ENCODE results near the gene CD96. TPM values are rescaled to one million over a fixed set of nuclear protein-coding genes. Genes with fewer than 3 reads are reported as not detected.
"Not testable (repeated sequence)": the region's sequence is repeated elsewhere in the genome, so short reads cannot be mapped to it uniquely, and the experiment has no call there.

The CD96 gene
- polyA plus RNA-seq, 4 donors, result 1.3 to 3.8 (median 1.7) TPM

GRCh38 chr3:111519178-111519855, 22.7 kb upstream of the CD96 start:
- peak; percentile 42 to 70 for DNase-seq
- Histone ChIP-seq H3K4me3 (ENCODE audit: low read depth in 1 of 3, low read length in 3 of 3) (no peak overlapping the region), H3K4me1 (ENCODE audit: control insufficient read depth in 3 of 3, insufficient read depth in 2 of 3, low read depth in 1 of 3, low read length in 2 of 3) (no peaks in the 10 kb centered on the region), H3K27me3 (ENCODE audit: control insufficient read depth in 3 of 3, insufficient read depth in 3 of 3, low read length in 3 of 3) (no peaks in the 10 kb centered on the region), H3K9me3 (ENCODE audit: control insufficient read depth in 2 of 2, insufficient read depth in 1 of 2, low read depth in 1 of 2, low read length in 1 of 2) (no peaks in the 10 kb centered on the region), H3K27ac (ENCODE audit: low read depth in 1 of 3, low read length in 2 of 3) (no peak overlapping the region), H3K36me3 (ENCODE audit: control insufficient read depth in 3 of 3, insufficient read depth in 2 of 3, low read depth in 1 of 3, low read length in 3 of 3) (no peaks in the 10 kb centered on the region)
- no peak for FAIRE-seq
- WGBS, 3 donors, result 22 to 52% (median 36%) methylated on average over 6 of the region's 6 CpGs

GRCh38 chr3:111521891-111522290, 20.1 kb upstream of the CD96 start:
- H3K27me3 ChIP-seq (ENCODE audit: control insufficient read depth in 3 of 3, insufficient read depth in 3 of 3, low read length in 3 of 3), result no peaks in the 10 kb centered on the region
- no peaks in the 10 kb centered on the region for H3K4me1 ChIP-seq (ENCODE audit: control insufficient read depth in 3 of 3, insufficient read depth in 2 of 3, low read depth in 1 of 3, low read length in 2 of 3)
- no peak overlapping the region for H3K4me3 ChIP-seq (ENCODE audit: low read depth in 1 of 3, low read length in 3 of 3)
- no peaks in the 10 kb centered on the region for H3K9me3 ChIP-seq (ENCODE audit: control insufficient read depth in 2 of 2, insufficient read depth in 1 of 2, low read depth in 1 of 2, low read length in 1 of 2)
- H3K27ac ChIP-seq (ENCODE audit: low read depth in 1 of 3, low read length in 2 of 3), result no peak overlapping the region
- WGBS, 3 donors, result 59 to 84% (median 73%) methylated on average over 3 of the region's 3 CpGs
- DNase-seq, result no peak
- no peak for FAIRE-seq
- no peaks in the 10 kb centered on the region for H3K36me3 ChIP-seq (ENCODE audit: control insufficient read depth in 3 of 3, insufficient read depth in 2 of 3, low read depth in 1 of 3, low read length in 3 of 3)

- not testable (repeated sequence) for H3K4me3 ChIP-seq (ENCODE audit: low read depth in 1 of 3, low read length in 3 of 3); H3K9me3 ChIP-seq (ENCODE audit: control insufficient read depth in 2 of 2, insufficient read depth in 1 of 2, low read depth in 1 of 2, low read length in 1 of 2); H3K27me3 ChIP-seq (ENCODE audit: control insufficient read depth in 3 of 3, insufficient read depth in 3 of 3, low read length in 3 of 3); FAIRE-seq; H3K27ac ChIP-seq (ENCODE audit: low read depth in 1 of 3, low read length in 2 of 3); H3K36me3 ChIP-seq (ENCODE audit: control insufficient read depth in 3 of 3, insufficient read depth in 2 of 3, low read depth in 1 of 3, low read length in 3 of 3); H3K4me1 ChIP-seq (ENCODE audit: control insufficient read depth in 3 of 3, insufficient read depth in 2 of 3, low read depth in 1 of 3, low read length in 2 of 3); DNase-seq
- 92 to 100% (median 93%) methylated on average over 1 of the region's 1 CpG for WGBS, 3 donors
These were observed 17.5 kb upstream of the CD96 start for GRCh38 chr3:111524486-111524885.

DNA sequence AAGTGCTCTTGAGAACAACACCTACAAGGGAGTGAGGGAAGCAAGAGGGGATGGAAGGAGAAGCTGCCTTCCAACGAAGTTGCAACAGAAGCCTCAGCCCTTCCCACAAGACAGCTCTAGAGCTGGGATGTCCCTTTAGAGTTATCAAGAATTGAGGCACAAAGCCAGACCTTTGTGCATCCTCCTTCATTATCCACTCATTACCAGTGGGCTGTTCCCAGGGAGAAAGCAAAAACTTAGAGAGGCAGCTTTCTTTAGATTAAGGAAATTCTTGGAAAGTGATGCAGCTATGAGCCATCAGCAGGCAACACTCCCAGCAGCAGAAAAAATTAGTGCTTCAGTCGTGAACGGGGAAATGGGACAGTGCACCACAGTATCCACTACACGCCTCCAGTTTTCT, 10.6 kb upstream of the CD96 start:
- Histone ChIP-seq H3K27ac (ENCODE audit: low read depth in 1 of 3, low read length in 2 of 3) (no peak overlapping the region), H3K27me3 (ENCODE audit: control insufficient read depth in 3 of 3, insufficient read depth in 3 of 3, low read length in 3 of 3) (no peaks in the 10 kb centered on the region), H3K9me3 (ENCODE audit: control insufficient read depth in 2 of 2, insufficient read depth in 1 of 2, low read depth in 1 of 2, low read length in 1 of 2) (no peaks in the 10 kb centered on the region), H3K4me1 (ENCODE audit: control insufficient read depth in 3 of 3, insufficient read depth in 2 of 3, low read depth in 1 of 3, low read length in 2 of 3) (no peaks in the 10 kb centered on the region), H3K36me3 (ENCODE audit: control insufficient read depth in 3 of 3, insufficient read depth in 2 of 3, low read depth in 1 of 3, low read length in 3 of 3) (no peaks in the 10 kb centered on the region), H3K4me3 (ENCODE audit: low read depth in 1 of 3, low read length in 3 of 3) (no peak overlapping the region)
- no peak for FAIRE-seq
- WGBS, 3 donors, result 81 to 85% (median 82%) methylated on average over 4 of the region's 4 CpGs
- DNase-seq, result no peak

DNA sequence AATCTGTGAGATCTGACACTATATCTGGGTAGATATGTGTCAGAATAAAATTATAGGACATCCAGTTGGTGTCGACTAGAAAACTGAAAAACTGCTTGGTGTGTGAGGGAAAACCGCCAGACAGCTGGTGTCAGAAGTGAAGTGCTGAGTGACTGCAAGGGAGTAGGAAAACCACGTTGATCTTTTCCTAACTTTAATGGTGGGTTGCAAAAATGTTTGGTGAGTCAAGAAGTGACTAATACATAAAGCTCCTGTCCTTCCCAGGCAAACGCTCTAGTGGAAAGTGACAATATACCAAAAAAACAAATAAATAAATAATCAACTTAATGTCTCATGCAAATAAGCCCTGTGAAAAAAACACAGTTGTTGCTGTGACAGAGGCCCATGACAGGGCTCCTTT, 7.3 kb upstream of the CD96 start:
- no peak overlapping the region for H3K27ac ChIP-seq (ENCODE audit: low read depth in 1 of 3, low read length in 2 of 3)
- H3K4me1 ChIP-seq (ENCODE audit: control insufficient read depth in 3 of 3, insufficient read depth in 2 of 3, low read depth in 1 of 3, low read length in 2 of 3), result peaks cover 0 to 7% (median 0%) of the 10 kb centered on the region in 3 donors
- no peaks in the 10 kb centered on the region for H3K36me3 ChIP-seq (ENCODE audit: control insufficient read depth in 3 of 3, insufficient read depth in 2 of 3, low read depth in 1 of 3, low read length in 3 of 3)
- FAIRE-seq (no peak), DNase-seq (no peak)
- no peaks in the 10 kb centered on the region for H3K27me3 ChIP-seq (ENCODE audit: control insufficient read depth in 3 of 3, insufficient read depth in 3 of 3, low read length in 3 of 3)
- H3K4me3 ChIP-seq (ENCODE audit: low read depth in 1 of 3, low read length in 3 of 3), result no peak overlapping the region
- no peaks in the 10 kb centered on the region for H3K9me3 ChIP-seq (ENCODE audit: control insufficient read depth in 2 of 2, insufficient read depth in 1 of 2, low read depth in 1 of 2, low read length in 1 of 2)
- WGBS, 3 donors, result 75 to 82% (median 79%) methylated on average over 4 of the region's 4 CpGs

- no peak for FAIRE-seq
- H3K9me3 ChIP-seq (ENCODE audit: control insufficient read depth in 2 of 2, insufficient read depth in 1 of 2, low read depth in 1 of 2, low read length in 1 of 2), result no peaks in the 10 kb centered on the region
- no peak overlapping the region for H3K4me3 ChIP-seq (ENCODE audit: low read depth in 1 of 3, low read length in 3 of 3)
These were observed 3.9 kb upstream of the CD96 start for GRCh38 chr3:111538111-111538510.

DNA sequence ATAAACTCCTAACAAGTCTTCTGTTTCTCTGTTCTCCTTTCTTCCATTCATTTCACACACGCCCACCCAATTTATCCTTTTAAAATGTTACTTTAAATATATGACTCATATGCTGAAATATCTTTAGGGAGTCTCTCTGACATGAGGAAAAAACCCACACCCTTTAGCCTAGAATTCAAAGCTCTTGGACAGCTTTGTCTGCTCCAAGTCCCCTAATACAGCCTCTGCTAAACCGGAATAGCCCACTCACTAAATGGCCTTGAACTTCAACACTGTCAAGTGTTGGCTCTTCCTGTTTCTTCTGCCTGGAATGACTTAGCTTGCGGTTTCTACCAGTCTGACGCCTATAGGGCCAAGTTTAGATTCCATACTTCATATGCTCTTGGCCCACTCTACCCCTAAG, 3.3 kb upstream of the CD96 start:
- peak in 1 of 2 donors; percentile 3 for DNase-seq
- Histone ChIP-seq H3K36me3 (ENCODE audit: control insufficient read depth in 3 of 3, insufficient read depth in 2 of 3, low read depth in 1 of 3, low read length in 3 of 3) (no peaks in the 10 kb centered on the region), H3K27me3 (ENCODE audit: control insufficient read depth in 3 of 3, insufficient read depth in 3 of 3, low read length in 3 of 3) (no peaks in the 10 kb centered on the region), H3K4me3 (ENCODE audit: low read depth in 1 of 3, low read length in 3 of 3) (no peak overlapping the region), H3K4me1 (ENCODE audit: control insufficient read depth in 3 of 3, insufficient read depth in 2 of 3, low read depth in 1 of 3, low read length in 2 of 3) (peaks cover 0 to 10% (median 4%) of the 10 kb centered on the region in 3 donors), H3K27ac (ENCODE audit: low read depth in 1 of 3, low read length in 2 of 3) (peak overlapping the region in 1 of 3 donors; percentile 43), H3K9me3 (ENCODE audit: control insufficient read depth in 2 of 2, insufficient read depth in 1 of 2, low read depth in 1 of 2, low read length in 1 of 2) (no peaks in the 10 kb centered on the region)
- no peak for FAIRE-seq
- WGBS, 3 donors, result 32 to 54% (median 42%) methylated on average over 4 of the region's 4 CpGs

More at GRCh38 chr3:111538111-111538510, 3.9 kb upstream of the CD96 start:
- H3K27me3 ChIP-seq (ENCODE audit: control insufficient read depth in 3 of 3, insufficient read depth in 3 of 3, low read length in 3 of 3), result no peaks in the 10 kb centered on the region
- DNase-seq, result no peak
- 92 to 97% (median 96%) methylated on average over 1 of the region's 1 CpG for WGBS, 3 donors
- no peaks in the 10 kb centered on the region for H3K36me3 ChIP-seq (ENCODE audit: control insufficient read depth in 3 of 3, insufficient read depth in 2 of 3, low read depth in 1 of 3, low read length in 3 of 3)
- no peak overlapping the region for H3K27ac ChIP-seq (ENCODE audit: low read depth in 1 of 3, low read length in 2 of 3)
- H3K4me1 ChIP-seq (ENCODE audit: control insufficient read depth in 3 of 3, insufficient read depth in 2 of 3, low read depth in 1 of 3, low read length in 2 of 3), result peaks cover 0 to 10% (median 4%) of the 10 kb centered on the region in 3 donors

- DNase-seq, result peak; percentile 67 to 71
- no peak overlapping the region for H3K4me3 ChIP-seq (ENCODE audit: low read depth in 1 of 3, low read length in 3 of 3)
- H3K9me3 ChIP-seq (ENCODE audit: control insufficient read depth in 2 of 2, insufficient read depth in 1 of 2, low read depth in 1 of 2, low read length in 1 of 2), result no peaks in the 10 kb centered on the region
- 8 to 16% (median 14%) methylated on average over 10 of the region's 10 CpGs for WGBS, 3 donors
- peaks cover 0 to 10% (median 4%) of the 10 kb centered on the region in 3 donors for H3K4me1 ChIP-seq (ENCODE audit: control insufficient read depth in 3 of 3, insufficient read depth in 2 of 3, low read depth in 1 of 3, low read length in 2 of 3)
- no peaks in the 10 kb centered on the region for H3K27me3 ChIP-seq (ENCODE audit: control insufficient read depth in 3 of 3, insufficient read depth in 3 of 3, low read length in 3 of 3)
- H3K36me3 ChIP-seq (ENCODE audit: control insufficient read depth in 3 of 3, insufficient read depth in 2 of 3, low read depth in 1 of 3, low read length in 3 of 3), result no peaks in the 10 kb centered on the region
- FAIRE-seq, result peak; percentile 30
- no peak overlapping the region for H3K27ac ChIP-seq (ENCODE audit: low read depth in 1 of 3, low read length in 2 of 3)
These were observed 2.4 kb upstream of the CD96 start for GRCh38 chr3:111539351-111540331.
